Gastrocnemius medialis (tissue), 4 donors: ENCODE data around the gene METTL22. TPM values are rescaled to one million over a fixed set of nuclear protein-coding genes. Genes with fewer than 3 reads are reported as not detected.

Experiments
- ATAC-seq, 2 donors: fragments of 150-250 bp; one replicate each; pipeline ENCODE4 v1.9.1; 2016
- DNase-seq, 2 donors: peaks; one replicate each; pipeline ENCODE4 v3.0.0-alpha.2; 2019
- H3K27ac ChIP-seq, 4 donors: fragments of 200-600 bp; sonication (generic); 1 replicate in 1 of 4; 2 replicates in 3 of 4; pipeline ENCODE4 v1.5.1; 2016 to 2018; ENCODE audit warnings: mild to moderate bottlenecking in 2 of 4, moderate library complexity in 1 of 4
- H3K27me3 ChIP-seq, 3 donors: fragments of 200-600 bp; sonication (generic) in 2 of 3; 1 replicate in 1 of 3; 2 replicates in 2 of 3; pipeline versions ENCODE4 v1.5.1 to v1.6.0; 2016 to 2019; ENCODE audit warnings: mild to moderate bottlenecking in 1 of 3, moderate library complexity in 1 of 3
- H3K36me3 ChIP-seq, 2 donors: fragments of 200-600 bp; sonication (generic) in 1 of 2; one replicate each; pipeline ENCODE4 v1.5.1; 2017 to 2018
- H3K4me1 ChIP-seq, 2 donors: fragments of 200-600 bp; sonication (generic) in 1 of 2; one replicate each; pipeline ENCODE4 v1.5.1; 2016 to 2017; ENCODE audit warnings: mild to moderate bottlenecking in 2 of 2
- H3K4me3 ChIP-seq, 4 donors: fragments of 200-600 bp; sonication (generic) in 3 of 4; 1 replicate in 1 of 4; 2 replicates in 3 of 4; pipeline ENCODE4 v1.5.1; 2016 to 2019; ENCODE audit warnings: mild to moderate bottlenecking in 2 of 4
- H3K9me3 ChIP-seq, 3 donors: fragments of 200-600 bp; sonication (generic) in 2 of 3; 1 replicate in 1 of 3; 2 replicates in 2 of 3; pipeline ENCODE4 v1.5.1; 2016 to 2019
- CTCF ChIP-seq, 5 experiments: fragments of 450-650 bp in 3 of 5; fragments of 200-600 bp in 2 of 5; sonication (generic) in 2 of 5; IDR thresholded peaks in 4 of 5; conservative IDR thresholded peaks in 1 of 5; 1 replicate in 4 of 5; 2 replicates in 1 of 5; pipeline ENCODE4 v1.5.1; 2016 to 2019; ENCODE audit warnings: antibody characterized with exemption in 5 of 5, mild to moderate bottlenecking in 3 of 5, moderate library complexity in 3 of 5
- POLR2A ChIP-seq, 2 donors: fragments of 450-650 bp; IDR thresholded peaks; one replicate each; pipeline ENCODE4 v1.6.1; 2017; ENCODE audit warnings: antibody characterized with exemption in 2 of 2, mild to moderate bottlenecking in 2 of 2, moderate library complexity in 2 of 2
- in situ Hi-C, 4 donors: fragments of 200-750 bp; cut with MboI; loops; one replicate each; pipeline versions ENCODE4 v1.15.0 to v1.8.0; 2017; ENCODE audit warnings: low sequenced_read_pairs in 4 of 4
- intact Hi-C: fragments of 100-400 bp; cut with DNase I; formaldehyde crosslinking; loops from one replicate; pipeline ENCODE4 v1.15.1; 2023; ENCODE audit warnings: low total_unique reads
- total RNA-seq, 4 donors: library from RNA; depleted of rRNA; stranded (reverse); fragments of >200 nt; gene quantifications; one replicate each; pipeline versions ENCODE4 v1.1.0 to v1.2.3, GENCODE V29; 2016

METTL22 gene
- total RNA-seq, 4 donors from 2014 or later, result 28.8 to 71.5 (median 51.5) TPM

DNA sequence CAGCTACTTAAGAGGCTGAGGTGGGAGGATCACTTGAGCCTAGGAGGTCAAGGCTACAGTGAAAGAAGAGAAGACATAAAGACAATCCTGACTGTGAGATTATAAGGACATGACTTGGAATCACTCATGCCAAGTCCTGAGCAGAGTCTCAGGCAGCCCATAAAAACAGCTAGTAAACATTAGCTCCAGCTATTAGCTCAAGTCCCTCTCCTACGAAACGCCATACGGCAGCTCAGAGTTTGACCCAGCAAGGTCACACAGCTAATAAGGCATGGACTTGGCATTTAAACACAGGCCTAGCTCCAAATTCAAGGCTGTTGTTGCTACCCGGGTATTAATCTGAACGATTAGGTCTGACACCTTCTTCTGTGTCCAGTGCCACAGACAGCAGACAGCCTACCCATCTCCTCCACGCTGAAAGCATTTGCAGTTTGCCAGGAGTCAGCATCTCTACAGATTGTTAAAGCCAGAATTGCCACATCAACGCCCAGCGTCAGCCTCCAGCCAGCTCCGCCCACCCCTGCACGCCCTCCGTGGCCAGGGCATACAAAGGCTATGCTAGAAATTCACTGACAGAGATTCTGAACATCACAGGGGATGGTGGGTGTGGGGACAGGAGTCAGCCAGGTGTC, 21.2 kb upstream of the METTL22 start:
- H3K27me3 ChIP-seq, result no peaks in the 10 kb centered on the region
- no peak overlapping the region for H3K4me3 ChIP-seq
- in situ Hi-C loops, result no loop called here
- DNase-seq (no peak), ATAC-seq (no peak)
- intact Hi-C loops, result no loop called here
- H3K9me3 ChIP-seq, result no peaks in the 10 kb centered on the region
- TF ChIP-seq CTCF (IDR thresholded peaks at IDR 0.05 in 4 of 5, conservative IDR thresholded peaks at IDR 0.05 in 1 of 5), result no peak
- TF ChIP-seq POLR2A (IDR thresholded peaks at IDR 0.05), result no peak
- no peaks in the 10 kb centered on the region for H3K36me3 ChIP-seq
- no peaks in the 10 kb centered on the region for H3K4me1 ChIP-seq
- H3K27ac ChIP-seq, result no peak overlapping the region

- in situ Hi-C loops (no loop called here), intact Hi-C loops (no loop called here)
- no peak for ATAC-seq
- no peak for DNase-seq
- no peaks in the 10 kb centered on the region for H3K9me3 ChIP-seq
- no peaks in the 10 kb centered on the region for H3K4me1 ChIP-seq
- H3K4me3 ChIP-seq, result no peak overlapping the region
- H3K27me3 ChIP-seq, result no peaks in the 10 kb centered on the region
- H3K27ac ChIP-seq, result no peak overlapping the region
- no peaks in the 10 kb centered on the region for H3K36me3 ChIP-seq
- TF ChIP-seq CTCF (IDR thresholded peaks at IDR 0.05 in 4 of 5, conservative IDR thresholded peaks at IDR 0.05 in 1 of 5) (no peak), POLR2A (IDR thresholded peaks at IDR 0.05) (no peak)
Measured at GRCh38 chr16:8605554-8605953, 15.9 kb upstream of the METTL22 start.

GRCh38 chr16:8607214-8607613, 14.3 kb upstream of the METTL22 start:
- no peak for DNase-seq
- Histone ChIP-seq H3K27ac (no peak overlapping the region), H3K36me3 (no peaks in the 10 kb centered on the region), H3K4me1 (no peaks in the 10 kb centered on the region), H3K27me3 (no peaks in the 10 kb centered on the region), H3K9me3 (no peaks in the 10 kb centered on the region), H3K4me3 (no peak overlapping the region)
- TF ChIP-seq POLR2A (IDR thresholded peaks at IDR 0.05) (no peak), CTCF (IDR thresholded peaks at IDR 0.05 in 4 of 5, conservative IDR thresholded peaks at IDR 0.05 in 1 of 5) (no peak)
- intact Hi-C loops, result no loop called here
- in situ Hi-C loops, result no loop called here
- ATAC-seq, result no peak

- in situ Hi-C loops, result no loop called here
- no peak for TF ChIP-seq POLR2A (IDR thresholded peaks at IDR 0.05)
- TF ChIP-seq CTCF (IDR thresholded peaks at IDR 0.05 in 4 of 5, conservative IDR thresholded peaks at IDR 0.05 in 1 of 5), result no peak
- no peaks in the 10 kb centered on the region for H3K36me3 ChIP-seq
- peaks cover 0 to 3% (median 0%) of the 10 kb centered on the region in 3 donors for H3K27me3 ChIP-seq
- intact Hi-C loops, result no loop called here
- H3K27ac ChIP-seq, result no peak overlapping the region
- H3K4me1 ChIP-seq, result no peaks in the 10 kb centered on the region
- H3K4me3 ChIP-seq, result no peak overlapping the region
- H3K9me3 ChIP-seq, result no peaks in the 10 kb centered on the region
- DNase-seq (no peak), ATAC-seq (no peak)
Measured at GRCh38 chr16:8611122-8611521, 10.4 kb upstream of the METTL22 start.
